Thyroid gland (tissue), 4 donors: Measurements from ENCODE around the gene AGBL1. TPM values are rescaled to one million over a fixed set of nuclear protein-coding genes. Genes with fewer than 3 reads are reported as not detected.
"Not testable (repeated sequence)": the region's sequence is repeated elsewhere in the genome, so short reads cannot be mapped to it uniquely, and the experiment has no call there.

Experiments used
- DNase-seq, 2 donors: peaks; one replicate each; pipeline ENCODE4 v3.0.0-alpha.2; 2019
- H3K27ac ChIP-seq, 3 donors: fragments of 200-600 bp; sonication (generic); 1 replicate in 2 of 3; 2 replicates in 1 of 3; pipeline ENCODE4 v1.5.1; 2016 to 2019; ENCODE audit warnings: mild to moderate bottlenecking in 1 of 3, moderate library complexity in 1 of 3
- H3K27me3 ChIP-seq: fragments of 200-600 bp; sonication (generic); one replicate; pipeline ENCODE4 v1.5.1; 2019
- H3K36me3 ChIP-seq, 2 donors: fragments of 200-600 bp; sonication (generic); one replicate each; pipeline ENCODE4 v1.5.1; 2016 to 2019
- H3K4me1 ChIP-seq, 2 donors: fragments of 200-600 bp; sonication (generic); one replicate each; pipeline ENCODE4 v1.5.1; 2017 to 2019
- H3K4me3 ChIP-seq, 3 donors: fragments of 200-600 bp; sonication (generic); replicated peaks in 1 of 3; 1 replicate in 2 of 3; 2 replicates in 1 of 3; pipeline ENCODE4 v1.5.1; 2016; ENCODE audit warnings: mild to moderate bottlenecking in 1 of 3
- H3K9me3 ChIP-seq: fragments of 200-600 bp; sonication (generic); one replicate; pipeline ENCODE4 v1.5.1; 2017
- POLR2A ChIP-seq, 2 donors: fragments of 450-650 bp; IDR thresholded peaks; one replicate each; pipeline ENCODE4 v1.6.1; 2017; ENCODE audit warnings: antibody characterized with exemption in 2 of 2, mild to moderate bottlenecking in 2 of 2, moderate library complexity in 1 of 2
- WGBS, 2 donors: methylation state at CpG; one replicate each; pipeline ENCODE4 v1.1.5; 2017; 5-methylcytosine and 5-hydroxymethylcytosine counted together
- intact Hi-C: fragments of 100-400 bp; cut with DNase I; formaldehyde crosslinking; loops from one replicate; pipeline ENCODE4 v1.15.1; 2023
- total RNA-seq, 4 donors: library from RNA; depleted of rRNA; stranded (reverse); fragments of >200 nt; gene quantifications; one replicate each; pipeline ENCODE4 v1.2.3, GENCODE V29; 2016
- TF ChIP-seq, protein P1 (sequence below), 6 experiments: fragments of 200-600 bp in 3 of 6; fragments of 450-650 bp in 3 of 6; sonication (generic) in 3 of 6; IDR thresholded peaks; one replicate each; pipeline ENCODE4 v1.5.1; 2016 to 2019; ENCODE audit warnings: antibody characterized with exemption in 6 of 6, mild to moderate bottlenecking in 2 of 6, inconsistent platforms in 1 of 6, moderate library complexity in 1 of 6

The AGBL1 gene
- total RNA-seq, 4 donors from 2014 or later = not detected

GRCh38 chr15:86871964-86872363 lies 792.3 kb downstream of the AGBL1 start:
- no peak for DNase-seq
- H3K27ac ChIP-seq = no peak overlapping the region
- no peak for TF ChIP-seq POLR2A (IDR thresholded peaks at IDR 0.05)
- TF ChIP-seq, protein P1, sequence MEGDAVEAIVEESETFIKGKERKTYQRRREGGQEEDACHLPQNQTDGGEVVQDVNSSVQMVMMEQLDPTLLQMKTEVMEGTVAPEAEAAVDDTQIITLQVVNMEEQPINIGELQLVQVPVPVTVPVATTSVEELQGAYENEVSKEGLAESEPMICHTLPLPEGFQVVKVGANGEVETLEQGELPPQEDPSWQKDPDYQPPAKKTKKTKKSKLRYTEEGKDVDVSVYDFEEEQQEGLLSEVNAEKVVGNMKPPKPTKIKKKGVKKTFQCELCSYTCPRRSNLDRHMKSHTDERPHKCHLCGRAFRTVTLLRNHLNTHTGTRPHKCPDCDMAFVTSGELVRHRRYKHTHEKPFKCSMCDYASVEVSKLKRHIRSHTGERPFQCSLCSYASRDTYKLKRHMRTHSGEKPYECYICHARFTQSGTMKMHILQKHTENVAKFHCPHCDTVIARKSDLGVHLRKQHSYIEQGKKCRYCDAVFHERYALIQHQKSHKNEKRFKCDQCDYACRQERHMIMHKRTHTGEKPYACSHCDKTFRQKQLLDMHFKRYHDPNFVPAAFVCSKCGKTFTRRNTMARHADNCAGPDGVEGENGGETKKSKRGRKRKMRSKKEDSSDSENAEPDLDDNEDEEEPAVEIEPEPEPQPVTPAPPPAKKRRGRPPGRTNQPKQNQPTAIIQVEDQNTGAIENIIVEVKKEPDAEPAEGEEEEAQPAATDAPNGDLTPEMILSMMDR (IDR thresholded peaks at IDR 0.05) = no peak
- no peaks in the 10 kb centered on the region for H3K4me1 ChIP-seq
- intact Hi-C loops = no loop called here
- H3K27me3 ChIP-seq = no peaks in the 10 kb centered on the region
- H3K9me3 ChIP-seq = no peaks in the 10 kb centered on the region
- no peaks in the 10 kb centered on the region for H3K36me3 ChIP-seq
- H3K4me3 ChIP-seq = no peak overlapping the region
- WGBS, 2 donors = 83 to 93% methylated on average over 4 of the region's 4 CpGs

DNA sequence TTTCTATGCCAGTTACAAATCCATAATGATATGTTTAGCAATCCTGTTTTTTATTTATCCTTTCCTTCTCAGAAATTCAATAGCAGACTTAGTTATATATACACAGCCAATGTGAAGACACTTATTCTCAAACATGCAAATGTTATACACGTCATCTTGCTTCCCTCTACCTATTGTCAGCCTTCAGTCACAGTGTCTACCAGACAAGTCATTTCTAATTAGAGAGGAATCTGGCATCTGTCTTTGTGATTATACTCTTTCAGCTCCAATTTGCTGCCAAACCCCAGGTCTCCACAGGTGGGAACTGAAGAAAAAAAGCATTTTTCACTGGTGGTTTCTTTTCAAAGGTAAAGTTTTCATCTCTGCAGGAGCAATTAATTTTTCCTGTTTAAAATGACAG lies 793.1 kb downstream of the AGBL1 start:
- H3K4me3 ChIP-seq = no peak overlapping the region
- no peak for TF ChIP-seq POLR2A (IDR thresholded peaks at IDR 0.05)
- TF ChIP-seq, protein P1 (IDR thresholded peaks at IDR 0.05) = no peak
- no peak for DNase-seq
- no peaks in the 10 kb centered on the region for H3K4me1 ChIP-seq
- intact Hi-C loops = no loop called here
- no peaks in the 10 kb centered on the region for H3K36me3 ChIP-seq
- H3K9me3 ChIP-seq = no peaks in the 10 kb centered on the region
- 91 to 93% methylated on average over 1 of the region's 1 CpG for WGBS, 2 donors
- no peaks in the 10 kb centered on the region for H3K27me3 ChIP-seq
- no peak overlapping the region for H3K27ac ChIP-seq

GRCh38 chr15:86875067-86875466 lies 795.4 kb downstream of the AGBL1 start:
- H3K36me3 ChIP-seq = no peaks in the 10 kb centered on the region
- TF ChIP-seq, protein P1 (IDR thresholded peaks at IDR 0.05) = no peak
- no peak for TF ChIP-seq POLR2A (IDR thresholded peaks at IDR 0.05)
- WGBS, 2 donors = 91 to 94% methylated on average over 3 of the region's 3 CpGs
- H3K4me1 ChIP-seq = peaks cover 0 to 5% of the 10 kb centered on the region in 2 donors
- no peak overlapping the region for H3K27ac ChIP-seq
- no peak for DNase-seq
- intact Hi-C loops = no loop called here
- no peaks in the 10 kb centered on the region for H3K27me3 ChIP-seq
- no peak overlapping the region for H3K4me3 ChIP-seq
- no peaks in the 10 kb centered on the region for H3K9me3 ChIP-seq

DNA sequence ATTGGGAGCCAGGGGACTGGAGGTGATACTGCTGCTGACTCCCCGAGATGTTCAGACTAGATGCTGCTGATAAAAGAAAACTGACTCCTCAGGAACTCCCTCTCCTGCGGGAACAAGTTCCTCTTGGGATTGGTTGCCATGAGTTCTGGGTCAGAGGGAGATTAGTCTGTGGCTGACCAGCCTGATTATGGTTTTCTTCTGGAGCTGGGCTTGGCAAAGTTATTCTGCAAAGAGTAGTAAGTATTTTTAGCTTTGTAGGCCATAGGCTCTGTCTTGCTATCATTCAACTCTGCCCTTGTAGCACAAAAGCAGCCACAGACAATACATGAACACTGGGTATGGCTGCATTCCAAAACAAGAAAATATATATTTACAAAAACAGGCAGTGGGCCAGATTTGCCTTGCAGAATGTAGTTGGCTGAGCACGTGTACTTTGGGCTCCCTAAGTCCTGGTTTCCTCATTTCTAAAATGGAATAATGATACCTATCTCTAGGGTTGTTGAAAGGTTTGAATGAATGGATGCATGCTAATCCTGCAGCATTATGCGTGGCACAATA lies 796.8 kb downstream of the AGBL1 start:
- Histone ChIP-seq H3K4me1 (peaks cover 0 to 5% of the 10 kb centered on the region in 2 donors), H3K27me3 (no peaks in the 10 kb centered on the region), H3K27ac (no peak overlapping the region), H3K4me3 (no peak overlapping the region), H3K36me3 (no peaks in the 10 kb centered on the region), H3K9me3 (no peaks in the 10 kb centered on the region)
- intact Hi-C loops = no loop called here
- TF ChIP-seq, protein P1 (IDR thresholded peaks at IDR 0.05) = no peak
- TF ChIP-seq POLR2A (IDR thresholded peaks at IDR 0.05) = no peak
- no peak for DNase-seq
- 68 to 93% methylated on average over 4 of the region's 4 CpGs for WGBS, 2 donors

DNA sequence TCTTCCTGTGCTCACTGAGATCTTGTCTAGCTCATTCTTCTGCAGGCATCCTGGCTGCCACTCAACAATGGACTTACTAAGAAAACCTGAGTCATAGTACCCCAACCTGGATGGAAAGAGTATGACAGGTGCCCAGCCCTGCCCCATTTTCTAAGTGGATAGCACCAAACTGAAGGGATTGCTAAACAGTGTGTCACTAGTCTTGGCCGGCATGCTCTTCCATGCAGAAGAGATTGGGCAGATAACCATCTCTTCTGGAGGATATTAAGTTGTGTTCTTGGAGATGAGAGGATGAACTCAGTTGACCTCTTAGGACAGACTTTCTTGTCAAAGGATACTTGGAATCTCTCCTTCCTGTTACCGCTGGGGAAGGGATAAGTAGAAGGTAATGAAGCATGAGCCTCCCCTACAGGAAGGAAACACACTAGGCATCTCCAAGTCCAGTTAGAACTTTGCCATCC lies 797.5 kb downstream of the AGBL1 start:
- Histone ChIP-seq H3K27me3 (no peaks in the 10 kb centered on the region), H3K9me3 (no peaks in the 10 kb centered on the region), H3K36me3 (no peaks in the 10 kb centered on the region), H3K4me1 (peaks cover 0 to 5% of the 10 kb centered on the region in 2 donors), H3K4me3 (no peak overlapping the region), H3K27ac (no peak overlapping the region)
- WGBS, 2 donors = 33 to 48% methylated on average over 2 of the region's 2 CpGs
- peak in 1 of 2 donors; percentile 9 for DNase-seq
- intact Hi-C loops = no loop called here
- TF ChIP-seq, protein P1 (IDR thresholded peaks at IDR 0.05) = peak in 3 of 6 experiments; percentile 13 to 21 (median 19)
- no peak for TF ChIP-seq POLR2A (IDR thresholded peaks at IDR 0.05)

GRCh38 chr15:86878844-86879243 lies 799.2 kb downstream of the AGBL1 start:
- H3K4me1 ChIP-seq, H3K27ac ChIP-seq: not testable (repeated sequence)

More at GRCh38 chr15:86878844-86879243, 799.2 kb downstream of the AGBL1 start:
- H3K36me3 ChIP-seq, H3K27me3 ChIP-seq, H3K9me3 ChIP-seq, intact Hi-C loops, H3K4me3 ChIP-seq: not testable (repeated sequence)
- WGBS, 2 donors = 44 to 71% methylated on average over 3 of the region's 3 CpGs
- peak; percentile 23 to 27 for DNase-seq
